GM12874 (cell line): ENCODE data around the gene ICOS.

Experiments
- CTCF ChIP-seq: IDR thresholded peaks from 2 replicates; pipeline ENCODE4 v1.5.1; 2011; ENCODE audit warnings: low read depth, mild to moderate bottlenecking, control low read depth, low read length, moderate library complexity; ENCODE audit not compliant: insufficient read depth

Gene ICOS

GRCh38 chr2:204003276-204003990 lies 66.9 kb downstream of the ICOS start:
- TF ChIP-seq CTCF = no peak

DNA sequence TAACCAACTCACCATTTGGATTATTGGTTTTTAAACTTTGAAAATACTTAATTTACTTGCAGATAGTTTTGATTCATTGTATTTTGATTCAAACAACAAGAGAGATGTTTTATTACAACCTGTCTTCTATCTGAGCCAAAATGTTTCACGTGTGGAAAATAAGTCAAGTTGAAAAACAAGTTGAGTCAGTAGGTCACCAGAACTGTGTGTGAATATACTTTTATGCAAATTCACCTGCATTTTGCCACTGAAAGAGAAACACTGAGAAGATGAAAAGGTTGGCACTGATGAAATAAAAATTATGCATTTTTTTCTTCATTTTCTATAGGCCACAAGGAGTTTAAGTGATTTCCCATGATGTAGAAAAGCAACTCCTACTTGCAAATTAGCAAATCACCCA lies 68.3 kb downstream of the ICOS start:
- no peak for TF ChIP-seq CTCF

DNA sequence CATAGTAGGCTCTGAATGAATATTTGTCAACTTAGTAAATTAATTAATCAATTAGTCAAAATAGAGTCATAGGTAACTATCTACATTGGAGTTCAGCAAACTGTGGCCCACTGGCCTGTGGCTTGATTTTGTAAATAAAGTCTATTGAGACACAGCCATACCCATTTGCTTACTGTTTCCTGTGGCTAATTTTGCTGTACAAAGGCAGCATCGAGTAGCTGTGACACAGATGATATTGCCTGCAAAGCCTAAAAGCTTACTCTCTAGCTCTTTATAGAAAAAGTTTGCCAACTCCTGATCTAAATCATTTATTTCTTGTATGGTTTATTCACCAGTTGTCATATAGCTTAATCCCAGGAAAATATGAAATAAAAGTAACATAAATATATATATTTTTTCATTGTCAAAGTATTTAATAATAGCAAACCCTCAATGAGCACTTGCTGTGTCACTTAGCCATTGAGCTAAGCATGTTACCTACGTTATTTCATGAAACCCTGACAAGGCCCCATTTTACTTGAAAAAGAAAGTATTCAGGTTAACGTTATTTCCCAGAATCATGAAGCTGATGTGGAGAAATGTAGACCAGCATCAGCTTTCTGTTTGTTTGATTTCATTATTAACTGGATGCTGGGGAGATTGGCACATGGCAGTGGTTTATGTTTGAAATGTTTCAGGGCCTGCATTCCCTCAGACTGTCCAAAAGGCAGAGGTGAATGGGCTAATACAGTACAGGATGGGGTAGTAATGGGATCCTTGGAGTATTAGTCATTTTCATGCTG lies 69.6 kb downstream of the ICOS start:
- TF ChIP-seq CTCF = no peak

GRCh38 chr2:204008352-204008751 lies 71.8 kb downstream of the ICOS start:
- no peak for TF ChIP-seq CTCF

DNA sequence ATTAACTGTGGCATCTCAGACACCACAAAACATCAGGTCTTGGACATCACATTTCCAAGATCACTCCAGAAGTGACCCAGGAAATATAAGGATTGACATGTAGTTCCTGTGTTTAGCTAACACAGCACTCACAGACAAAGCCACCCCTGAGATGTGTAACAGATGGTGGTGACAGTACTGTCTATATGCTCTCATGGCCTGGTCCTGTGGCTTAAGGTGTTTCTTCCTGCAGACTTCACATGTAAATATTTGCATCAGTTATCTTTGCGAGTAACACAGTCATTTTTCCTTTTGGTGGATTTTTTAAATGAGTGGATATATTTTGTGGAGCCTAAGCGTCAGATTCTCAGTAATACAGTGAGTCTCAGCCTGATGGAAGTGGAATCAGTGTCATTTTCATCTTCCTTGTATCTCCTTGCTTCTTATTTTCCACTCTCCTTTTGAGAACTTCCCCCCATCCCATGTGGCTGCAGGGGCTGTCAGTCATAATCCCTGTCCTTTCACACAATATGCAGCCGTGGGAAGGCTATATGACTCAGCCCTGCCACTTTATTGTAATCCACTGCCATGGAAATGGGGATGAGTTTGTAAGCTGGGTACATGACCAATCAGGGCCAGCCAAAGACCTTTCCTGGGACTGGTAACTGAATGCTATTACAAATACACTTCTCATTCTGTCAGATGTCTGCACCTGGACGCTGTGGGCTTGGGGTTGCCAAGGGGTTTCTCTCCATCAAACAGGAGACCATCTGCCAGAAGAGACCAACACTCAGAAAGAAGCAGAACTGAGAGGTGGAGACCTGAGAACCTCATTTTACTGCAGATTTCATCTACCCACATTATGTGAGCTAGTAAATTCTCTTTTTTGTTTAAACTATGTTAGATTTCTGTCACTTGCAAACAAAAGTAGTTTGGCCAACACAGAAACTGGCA lies 74.3 kb downstream of the ICOS start:
- no peak for TF ChIP-seq CTCF
